GM19043 (cell line): Measurements from ENCODE around the gene GPC6.
"Not testable (repeated sequence)": the region's sequence is repeated elsewhere in the genome, so short reads cannot be mapped to it uniquely, and the experiment has no call there.

Experiments
- ATAC-seq: cut with Tn5 transposase; IDR thresholded peaks from one replicate; pipeline ENCODE4 v1.9.1; 2021; ENCODE audit warnings: low read depth; ENCODE audit not compliant: unreplicated experiment

The GPC6 gene

GRCh38 chr13:93420887-93421286 is 194.3 kb downstream of the GPC6 start:
- no peak for ATAC-seq

GRCh38 chr13:93422980-93423543 is 196.5 kb downstream of the GPC6 start:
- ATAC-seq = no peak

DNA sequence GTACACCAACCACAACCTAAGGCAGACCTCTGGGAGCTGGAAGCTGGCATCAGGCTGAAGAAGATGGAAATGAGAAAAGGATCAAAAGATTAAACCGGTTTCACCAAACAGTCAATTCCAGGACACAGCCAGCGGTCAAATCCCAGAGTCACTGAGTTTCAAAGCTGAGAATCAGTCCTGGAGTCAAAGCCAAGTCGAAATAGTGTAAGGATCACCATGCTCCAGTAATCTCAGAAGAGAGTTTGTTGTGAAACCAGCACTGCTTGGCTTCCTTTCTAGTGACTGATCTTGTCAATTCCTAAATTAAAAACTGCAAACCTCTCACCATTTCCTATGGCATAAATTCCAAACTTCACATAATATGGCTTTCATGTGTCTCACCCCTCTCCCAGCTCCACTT is 198.8 kb downstream of the GPC6 start:
- no peak for ATAC-seq

DNA sequence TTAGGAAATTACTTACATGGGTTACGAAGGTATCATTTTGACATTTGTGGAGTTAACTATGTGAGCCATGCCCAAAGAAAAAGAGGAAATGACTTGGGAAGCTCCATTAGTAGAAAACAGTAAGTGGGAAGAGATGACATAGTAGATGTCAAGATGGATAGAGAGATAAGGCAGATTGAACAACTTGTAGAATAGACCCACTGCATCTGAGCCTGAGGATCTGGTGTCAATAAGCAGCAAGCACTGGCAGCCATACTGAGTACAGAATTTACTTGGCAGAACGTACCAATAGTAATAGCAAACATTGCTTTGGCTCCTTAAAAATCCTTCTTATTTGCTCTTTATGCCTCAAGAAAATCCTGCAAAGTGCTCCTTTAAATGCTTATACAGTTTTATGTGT is 203.8 kb downstream of the GPC6 start:
- ATAC-seq = no peak

- ATAC-seq = no peak
Observed at GRCh38 chr13:93435651-93436050, 209.0 kb downstream of the GPC6 start.

DNA sequence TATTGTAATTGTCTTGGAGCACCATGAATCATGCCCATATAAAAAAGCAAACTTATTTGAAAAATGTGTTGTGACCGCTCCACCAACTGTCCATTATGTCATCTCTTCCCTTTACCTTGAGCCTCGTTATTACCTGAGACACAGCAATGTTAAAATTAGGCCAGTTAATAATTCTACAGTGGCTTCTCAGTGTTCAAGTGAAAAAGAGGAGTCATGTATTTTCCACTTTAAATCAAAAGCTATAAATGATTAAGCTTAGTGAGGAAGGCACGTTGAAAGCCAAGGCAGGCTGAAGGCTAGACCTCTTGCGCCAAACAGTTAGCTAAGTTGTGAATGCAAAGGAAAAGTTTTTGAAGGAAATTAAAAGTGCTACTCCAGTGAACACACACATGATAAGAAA is 210.5 kb downstream of the GPC6 start:
- no peak for ATAC-seq

DNA sequence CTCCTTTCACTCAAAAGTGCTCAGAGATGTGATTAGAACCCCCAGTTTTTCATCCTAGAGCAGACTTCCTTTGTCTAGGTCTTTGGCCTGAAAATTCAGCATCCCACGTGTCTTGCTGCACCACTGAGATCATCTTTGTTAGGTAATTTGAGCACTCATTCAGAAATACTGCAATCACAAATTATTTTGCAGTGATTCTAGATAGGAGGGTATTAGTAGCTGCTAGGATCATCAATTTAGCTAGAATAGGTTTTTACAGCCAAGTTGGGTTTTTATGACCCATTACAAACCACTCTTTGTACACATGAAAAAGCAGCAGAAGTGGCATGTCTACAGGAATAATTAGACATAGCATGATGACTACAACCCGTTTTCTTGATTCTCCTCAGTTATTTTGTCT is 219.6 kb downstream of the GPC6 start:
- no peak for ATAC-seq

GRCh38 chr13:93450191-93450621 is 223.6 kb downstream of the GPC6 start:
- no peak for ATAC-seq

- ATAC-seq = no peak
Observed at GRCh38 chr13:93450761-93451160, 224.2 kb downstream of the GPC6 start.

DNA sequence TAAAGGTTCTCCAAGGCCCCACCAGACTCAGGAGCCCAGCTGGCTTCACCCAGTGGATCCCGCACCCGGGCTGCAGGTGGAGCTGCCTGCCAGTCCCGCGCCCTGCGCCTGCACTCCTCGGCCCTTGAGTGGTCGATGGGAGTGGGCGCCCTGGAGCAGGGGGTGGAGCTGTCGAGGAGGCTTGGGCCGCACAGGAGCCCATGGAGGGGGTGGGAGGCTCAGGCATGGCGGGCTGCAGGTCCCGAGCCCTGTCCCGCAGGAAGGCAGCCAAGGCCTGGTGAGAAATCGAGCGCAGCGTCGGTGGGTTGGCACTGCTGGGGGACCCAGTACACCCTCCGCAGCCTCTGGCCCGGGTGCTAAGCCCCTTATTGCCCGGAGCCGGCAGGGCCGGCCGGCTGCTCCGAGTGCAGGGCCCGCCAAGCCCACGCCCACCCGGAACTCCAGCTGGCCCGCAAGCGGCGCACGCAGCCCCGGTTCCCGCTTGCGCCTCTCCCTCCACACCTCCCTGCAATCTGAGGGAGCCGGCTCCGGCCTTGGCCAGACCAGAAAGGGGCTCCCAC is 228.1 kb downstream of the GPC6 start:
- ATAC-seq = not testable (repeated sequence)

DNA sequence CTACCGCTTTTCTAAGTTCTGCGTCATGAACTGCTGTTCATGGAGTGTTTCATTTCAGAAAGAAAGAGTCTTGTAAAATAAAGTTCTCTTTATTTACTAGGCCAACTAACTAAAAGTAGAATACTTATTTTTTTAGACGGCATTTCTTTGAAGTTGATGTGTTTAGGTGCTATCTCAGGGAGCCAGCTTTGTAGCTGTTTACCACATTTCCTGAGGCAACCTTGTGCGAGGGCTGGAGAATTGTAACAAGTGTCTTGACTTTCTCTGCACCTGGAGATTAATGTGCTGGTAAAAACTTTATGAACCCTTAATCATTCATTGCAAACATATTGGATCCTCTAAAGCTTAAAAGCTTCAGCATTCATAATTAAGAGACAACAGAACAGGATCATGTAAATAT is 229.3 kb downstream of the GPC6 start:
- no peak for ATAC-seq

GRCh38 chr13:93460005-93460404 is 233.4 kb downstream of the GPC6 start:
- no peak for ATAC-seq

DNA sequence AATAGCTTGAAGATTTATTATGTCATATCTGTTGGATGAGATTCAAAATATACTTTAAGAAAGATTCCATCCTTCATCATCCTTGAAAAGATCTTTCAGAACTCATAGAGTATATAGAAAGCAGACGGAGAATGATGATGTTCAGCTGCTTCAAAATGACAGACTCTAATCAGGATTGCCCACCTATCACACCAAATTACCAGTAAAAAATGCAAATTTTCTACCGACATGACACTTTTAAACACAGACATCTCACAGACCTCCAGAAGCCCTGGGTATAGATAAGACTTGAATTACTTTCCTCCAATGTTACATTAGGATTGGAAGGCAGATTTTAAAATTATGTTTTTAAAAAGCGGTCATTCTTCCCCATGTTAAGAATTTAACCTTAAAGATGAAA is 235.5 kb downstream of the GPC6 start:
- ATAC-seq = no peak

DNA sequence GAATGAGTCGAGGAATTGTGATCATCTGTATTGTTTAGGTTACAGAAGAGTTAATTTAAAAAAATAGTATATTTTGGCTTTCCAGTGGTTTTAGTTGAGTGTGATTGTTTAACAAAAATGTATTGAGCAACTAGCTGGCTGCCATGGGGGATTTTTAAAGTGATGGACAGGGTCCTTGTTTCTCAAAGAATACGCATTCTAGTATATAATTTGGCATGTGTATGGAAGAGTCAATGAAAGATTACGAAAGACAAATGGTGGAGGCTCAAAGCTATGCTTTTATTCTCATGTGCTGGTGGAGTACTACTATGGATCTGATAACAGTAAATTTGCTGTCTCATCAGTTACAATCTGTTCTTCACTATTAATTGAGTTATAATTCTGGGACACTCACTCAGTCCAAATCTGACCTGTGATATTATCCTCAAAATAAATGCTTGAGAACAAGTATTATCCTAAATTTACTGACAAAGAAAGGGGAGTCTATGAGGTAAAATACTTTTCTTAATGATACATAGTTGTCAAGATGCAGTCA is 240.0 kb downstream of the GPC6 start:
- ATAC-seq = no peak

DNA sequence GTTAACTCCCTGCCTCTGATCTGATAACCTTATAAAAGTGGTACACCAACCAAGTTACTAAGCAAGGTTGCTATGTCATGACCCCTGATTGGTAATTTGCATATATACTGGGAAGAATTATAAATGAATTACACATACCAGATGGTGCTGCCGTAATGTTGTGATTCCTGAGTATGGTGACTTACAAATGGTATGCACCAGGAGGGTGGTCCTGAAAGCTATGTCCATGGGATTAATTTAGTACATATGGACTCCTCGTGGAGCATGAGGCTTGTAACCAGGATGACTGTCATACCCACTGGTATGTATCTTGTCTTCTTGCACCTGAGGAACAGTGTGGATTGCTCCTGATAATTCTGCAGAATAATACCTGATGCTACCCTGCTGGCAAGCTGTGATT is 240.6 kb downstream of the GPC6 start:
- ATAC-seq = no peak

- no peak for ATAC-seq
Observed at GRCh38 chr13:93468433-93468832, 241.8 kb downstream of the GPC6 start.

DNA sequence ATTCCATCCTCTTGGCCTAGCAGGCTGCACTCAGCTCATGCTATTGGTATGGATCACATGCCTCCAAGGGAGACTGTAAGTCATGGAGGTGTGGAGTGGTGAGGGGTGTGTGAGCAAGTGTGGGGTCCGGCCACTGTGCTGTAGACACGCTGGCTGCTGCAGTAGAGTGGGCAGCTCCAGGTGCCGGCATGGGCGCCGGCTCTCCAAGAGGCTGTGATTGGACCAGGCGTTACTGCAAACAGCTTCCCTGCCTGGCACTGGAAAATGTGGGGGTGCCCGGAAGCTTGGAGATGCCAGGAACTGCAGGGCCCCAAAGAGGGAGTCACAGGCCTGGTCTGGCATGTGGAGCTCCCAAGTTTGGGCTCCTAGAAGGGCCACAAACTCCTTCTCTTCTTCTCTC is 245.7 kb downstream of the GPC6 start:
- no peak for ATAC-seq

DNA sequence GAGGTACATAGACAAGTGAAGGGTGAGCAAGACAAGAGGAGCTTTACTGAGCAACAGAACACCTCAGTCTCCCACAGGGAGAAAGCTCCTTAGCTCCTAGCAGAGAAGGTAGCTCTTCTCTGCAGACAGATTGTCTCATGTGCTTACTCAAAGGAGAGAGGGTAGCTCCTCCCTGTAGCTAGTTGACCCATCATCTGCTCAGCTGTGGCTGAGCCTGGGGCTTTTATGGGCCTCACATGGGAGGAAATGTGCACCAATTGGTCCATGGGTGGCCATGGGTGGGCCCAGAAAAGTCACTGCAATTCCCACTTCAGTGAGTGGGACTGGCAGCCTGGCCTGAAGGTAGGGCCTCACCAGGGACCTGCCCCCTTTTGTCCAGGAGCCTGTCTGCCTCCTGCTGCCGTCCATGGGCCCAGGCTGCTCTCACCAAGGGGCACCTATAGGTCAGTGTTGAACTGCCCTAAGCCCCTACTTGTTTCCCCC is 246.2 kb downstream of the GPC6 start:
- no peak for ATAC-seq

DNA sequence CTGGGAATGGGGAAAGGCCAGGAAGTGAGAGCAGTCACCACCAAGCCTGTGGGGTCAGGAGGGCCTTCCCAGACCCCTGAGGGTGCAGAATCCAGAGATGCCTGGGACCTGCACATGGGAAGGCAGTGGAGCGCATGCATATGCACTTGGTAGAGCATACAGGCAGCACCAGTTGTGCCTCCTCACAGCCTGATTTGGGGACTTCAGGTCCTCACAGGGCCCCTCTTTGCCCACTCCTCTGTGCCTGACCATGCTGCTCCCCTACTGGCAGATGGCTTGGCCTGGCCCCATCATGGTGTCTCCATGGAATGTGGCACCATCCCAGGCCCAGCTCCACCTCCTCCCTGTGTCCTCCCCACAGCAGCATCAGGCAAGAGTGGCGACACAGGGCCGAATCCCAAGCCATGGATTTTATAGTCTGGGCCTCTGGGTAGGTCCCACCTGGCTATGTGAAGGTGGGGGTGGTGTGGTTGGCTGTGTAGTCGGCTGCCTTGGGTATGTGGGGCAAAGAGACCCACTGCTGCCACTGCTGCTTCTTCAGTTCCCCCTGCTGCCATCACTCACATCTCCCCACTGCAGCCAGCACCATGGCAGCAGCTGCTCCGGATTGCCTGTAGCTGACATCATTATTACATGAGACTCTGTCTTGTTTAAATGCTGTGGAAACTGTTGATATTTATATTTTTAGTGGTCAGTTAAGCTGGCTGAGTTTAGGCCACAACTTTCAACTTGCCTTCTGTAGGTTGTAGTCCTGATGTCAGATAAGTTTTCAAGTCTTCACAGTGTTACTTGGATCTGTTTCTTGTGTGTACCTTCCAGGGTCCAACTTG is 247.0 kb downstream of the GPC6 start:
- ATAC-seq = no peak

GRCh38 chr13:93476175-93476574 is 249.6 kb downstream of the GPC6 start:
- ATAC-seq = no peak

GRCh38 chr13:93477238-93477637 is 250.6 kb downstream of the GPC6 start:
- no peak for ATAC-seq
